Liver (tissue), 9 donors: ENCODE results near the gene POLR3G. TPM values are rescaled to one million over a fixed set of nuclear protein-coding genes. Genes with fewer than 3 reads are reported as not detected.

Experiments used
- DNase-seq: peaks from one replicate; pipeline ENCODE4 v3.0.0-alpha.2; 2017; ENCODE audit warnings: low spot score
- H3K27ac ChIP-seq, 2 donors: one replicate each; pipeline ENCODE4 v1.7.0; 2013; ENCODE audit warnings: inconsistent platforms in 2 of 2, low read length in 2 of 2, control low read depth in 1 of 2, low read depth in 1 of 2, mild to moderate bottlenecking in 1 of 2
- H3K27me3 ChIP-seq, 4 donors: one replicate each; pipeline versions ENCODE4 v1.6.1 to v1.7.0; 2013; ENCODE audit warnings: low read length in 3 of 4, inconsistent platforms in 1 of 4, mild to moderate bottlenecking in 1 of 4, moderate library complexity in 1 of 4; ENCODE audit not compliant: control insufficient read depth in 4 of 4, insufficient read depth in 4 of 4
- H3K36me3 ChIP-seq, 4 donors: one replicate each; pipeline versions ENCODE4 v1.6.1 to v1.7.0; 2013; ENCODE audit warnings: low read length in 3 of 4, mild to moderate bottlenecking in 3 of 4, low read depth in 1 of 4, moderate library complexity in 1 of 4; ENCODE audit not compliant: control insufficient read depth in 4 of 4, insufficient read depth in 3 of 4
- H3K4me1 ChIP-seq, 4 donors: one replicate each; pipeline versions ENCODE4 v1.6.1 to v1.7.0; 2013; ENCODE audit warnings: low read length in 3 of 4, mild to moderate bottlenecking in 3 of 4, moderate library complexity in 1 of 4; ENCODE audit not compliant: control insufficient read depth in 4 of 4, insufficient read depth in 4 of 4
- H3K4me3 ChIP-seq, 3 donors: one replicate each; pipeline versions ENCODE4 v1.6.1 to v1.7.0; 2013; ENCODE audit warnings: low read length in 3 of 3, control low read depth in 1 of 3, low read depth in 1 of 3, mild to moderate bottlenecking in 1 of 3
- H3K9ac ChIP-seq, 2 donors: one replicate each; pipeline ENCODE4 v1.7.0; 2013; ENCODE audit warnings: low read length in 2 of 2, mild to moderate bottlenecking in 2 of 2, moderate library complexity in 2 of 2, control low read depth in 1 of 2, low read depth in 1 of 2
- H3K9me3 ChIP-seq, 4 donors: one replicate each; pipeline versions ENCODE4 v1.6.1 to v1.7.0; 2013; ENCODE audit warnings: low read length in 3 of 4; ENCODE audit not compliant: control insufficient read depth in 4 of 4
- EGR1 ChIP-seq, 2 donors: IDR thresholded peaks; 2 replicates each; pipeline ENCODE4 v1.6.1; 2016 to 2018; ENCODE audit warnings: antibody characterized with exemption in 2 of 2, low read depth in 2 of 2
- FOXA2 ChIP-seq: IDR thresholded peaks from 2 replicates; pipeline ENCODE4 v1.6.1; 2016; ENCODE audit warnings: antibody characterized with exemption
- GABPA ChIP-seq, 2 donors: IDR thresholded peaks in 1 of 2; conservative IDR thresholded peaks in 1 of 2; 2 replicates each; pipeline ENCODE4 v1.6.1; 2016; ENCODE audit warnings: antibody characterized with exemption in 2 of 2, mild to moderate bottlenecking in 1 of 2, moderate library complexity in 1 of 2
- HNF4A ChIP-seq, 2 donors: conservative IDR thresholded peaks; 2 replicates each; pipeline ENCODE4 v1.6.1; 2016; ENCODE audit warnings: antibody characterized with exemption in 2 of 2, mild to moderate bottlenecking in 2 of 2
- HNF4G ChIP-seq: IDR thresholded peaks from 2 replicates; pipeline ENCODE4 v1.6.1; 2016; ENCODE audit warnings: antibody characterized with exemption
- JUND ChIP-seq, 2 donors: IDR thresholded peaks; 2 replicates each; pipeline ENCODE4 v1.6.1; 2016; ENCODE audit warnings: antibody characterized with exemption in 2 of 2
- NR2F2 ChIP-seq: IDR thresholded peaks from 2 replicates; pipeline ENCODE4 v1.6.1; 2016; ENCODE audit warnings: antibody characterized with exemption
- RAD21 ChIP-seq, 2 donors: IDR thresholded peaks; 2 replicates each; pipeline ENCODE4 v1.6.1; 2016; ENCODE audit warnings: antibody characterized with exemption in 2 of 2, mild to moderate bottlenecking in 2 of 2
- RXRA ChIP-seq, 2 donors: IDR thresholded peaks; 2 replicates each; pipeline ENCODE4 v1.6.1; 2017 to 2018; ENCODE audit warnings: antibody characterized with exemption in 2 of 2, mild to moderate bottlenecking in 1 of 2
- SP1 ChIP-seq: IDR thresholded peaks from 2 replicates; pipeline ENCODE4 v1.6.1; 2018; ENCODE audit warnings: antibody characterized with exemption, mild to moderate bottlenecking
- TAF1 ChIP-seq: conservative IDR thresholded peaks from 2 replicates; pipeline ENCODE4 v1.6.1; 2016; ENCODE audit warnings: antibody characterized with exemption, mild to moderate bottlenecking
- YY1 ChIP-seq: IDR thresholded peaks from 2 replicates; pipeline ENCODE4 v1.6.1; 2016; ENCODE audit warnings: antibody characterized with exemption, mild to moderate bottlenecking
- WGBS: extraction: QIAGEN DNeasy Blood & Tissue Kit; methylation state at CpG from one replicate; pipeline ENCODE4 v1.1.7; 2013; 5-methylcytosine and 5-hydroxymethylcytosine counted together
- polyA plus RNA-seq, 2 donors: library from polyadenylated mRNA; stranded (reverse) in 1 of 2; unstranded in 1 of 2; fragments of 200-250 nt in 1 of 2; fragments of >200 nt in 1 of 2; fragmentation: Nextera tagmentation in 1 of 2; extraction: Ambion mirVana in 1 of 2; gene quantifications; one replicate each; pipeline versions ENCODE4 v1.2.1 to v1.2.3, GENCODE V29; 2013 to 2015
- total RNA-seq, 2 donors: library from RNA; depleted of rRNA; stranded (reverse); fragments of >200 nt; gene quantifications; one replicate each; pipeline ENCODE4 v1.2.3, GENCODE V29; 2014
- TF ChIP-seq, protein P1 (sequence below): IDR thresholded peaks from 2 replicates; pipeline ENCODE4 v1.6.1; 2016; ENCODE audit warnings: antibody characterized with exemption
- TF ChIP-seq, protein P2 (sequence below): IDR thresholded peaks from 2 replicates; pipeline ENCODE4 v1.6.1; 2016; ENCODE audit warnings: antibody characterized with exemption
- TF ChIP-seq, protein P3 (sequence below): IDR thresholded peaks from 2 replicates; pipeline ENCODE4 v1.6.1; 2016; ENCODE audit warnings: antibody characterized with exemption
- TF ChIP-seq, protein P4 (sequence below): fragments of 150-350 bp; IDR thresholded peaks from 2 replicates; pipeline ENCODE4 v1.5.1; 2017; ENCODE audit warnings: improper control_type of control experiment, low read depth, low read length; ENCODE audit not compliant: missing input control
- TF ChIP-seq, protein P5 (sequence below): IDR thresholded peaks from 2 replicates; pipeline ENCODE4 v1.6.1; 2016; ENCODE audit warnings: antibody characterized with exemption, mild to moderate bottlenecking
- donor health status: healthy.
- donor health status: healthy.
- donor health status: healthy.
- donor health status: healthy.
- donor health status: healthy.

Gene POLR3G
- total and polyA plus RNA-seq, 4 donors, result 0.75 to 2.8 (median 1.2) TPM

GRCh38 chr5:90483206-90483605, 8.5 kb downstream of the POLR3G start:
- no peak overlapping the region for H3K9ac ChIP-seq
- no peak overlapping the region for H3K27ac ChIP-seq
- 95% methylated on average over 8 of the region's 8 CpGs for WGBS
- H3K36me3 ChIP-seq, result no peaks in the 10 kb centered on the region
- TF ChIP-seq JUND (IDR thresholded peaks at IDR 0.05) (no peak), TAF1 (no peak), FOXA2 (no peak), HNF4G (no peak), HNF4A (conservative IDR thresholded peaks at IDR 0.05) (no peak), EGR1 (IDR thresholded peaks at IDR 0.05; ENCODE audit: low read depth in 2 of 2) (no peak), YY1 (no peak), RAD21 (IDR thresholded peaks at IDR 0.05) (no peak), RXRA (IDR thresholded peaks at IDR 0.05) (no peak), GABPA (IDR thresholded peaks at IDR 0.05 in 1 of 2, conservative IDR thresholded peaks at IDR 0.05 in 1 of 2) (no peak), NR2F2 (no peak), SP1 (no peak)
- TF ChIP-seq, protein P1, sequence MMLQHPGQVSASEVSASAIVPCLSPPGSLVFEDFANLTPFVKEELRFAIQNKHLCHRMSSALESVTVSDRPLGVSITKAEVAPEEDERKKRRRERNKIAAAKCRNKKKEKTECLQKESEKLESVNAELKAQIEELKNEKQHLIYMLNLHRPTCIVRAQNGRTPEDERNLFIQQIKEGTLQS, result no peak
- TF ChIP-seq, protein P2, sequence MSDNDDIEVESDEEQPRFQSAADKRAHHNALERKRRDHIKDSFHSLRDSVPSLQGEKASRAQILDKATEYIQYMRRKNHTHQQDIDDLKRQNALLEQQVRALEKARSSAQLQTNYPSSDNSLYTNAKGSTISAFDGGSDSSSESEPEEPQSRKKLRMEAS, result no peak
- TF ChIP-seq, protein P3, sequence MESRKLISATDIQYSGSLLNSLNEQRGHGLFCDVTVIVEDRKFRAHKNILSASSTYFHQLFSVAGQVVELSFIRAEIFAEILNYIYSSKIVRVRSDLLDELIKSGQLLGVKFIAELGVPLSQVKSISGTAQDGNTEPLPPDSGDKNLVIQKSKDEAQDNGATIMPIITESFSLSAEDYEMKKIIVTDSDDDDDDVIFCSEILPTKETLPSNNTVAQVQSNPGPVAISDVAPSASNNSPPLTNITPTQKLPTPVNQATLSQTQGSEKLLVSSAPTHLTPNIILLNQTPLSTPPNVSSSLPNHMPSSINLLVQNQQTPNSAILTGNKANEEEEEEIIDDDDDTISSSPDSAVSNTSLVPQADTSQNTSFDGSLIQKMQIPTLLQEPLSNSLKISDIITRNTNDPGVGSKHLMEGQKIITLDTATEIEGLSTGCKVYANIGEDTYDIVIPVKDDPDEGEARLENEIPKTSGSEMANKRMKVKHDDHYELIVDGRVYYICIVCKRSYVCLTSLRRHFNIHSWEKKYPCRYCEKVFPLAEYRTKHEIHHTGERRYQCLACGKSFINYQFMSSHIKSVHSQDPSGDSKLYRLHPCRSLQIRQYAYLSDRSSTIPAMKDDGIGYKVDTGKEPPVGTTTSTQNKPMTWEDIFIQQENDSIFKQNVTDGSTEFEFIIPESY, result no peak
- TF ChIP-seq, protein P4, sequence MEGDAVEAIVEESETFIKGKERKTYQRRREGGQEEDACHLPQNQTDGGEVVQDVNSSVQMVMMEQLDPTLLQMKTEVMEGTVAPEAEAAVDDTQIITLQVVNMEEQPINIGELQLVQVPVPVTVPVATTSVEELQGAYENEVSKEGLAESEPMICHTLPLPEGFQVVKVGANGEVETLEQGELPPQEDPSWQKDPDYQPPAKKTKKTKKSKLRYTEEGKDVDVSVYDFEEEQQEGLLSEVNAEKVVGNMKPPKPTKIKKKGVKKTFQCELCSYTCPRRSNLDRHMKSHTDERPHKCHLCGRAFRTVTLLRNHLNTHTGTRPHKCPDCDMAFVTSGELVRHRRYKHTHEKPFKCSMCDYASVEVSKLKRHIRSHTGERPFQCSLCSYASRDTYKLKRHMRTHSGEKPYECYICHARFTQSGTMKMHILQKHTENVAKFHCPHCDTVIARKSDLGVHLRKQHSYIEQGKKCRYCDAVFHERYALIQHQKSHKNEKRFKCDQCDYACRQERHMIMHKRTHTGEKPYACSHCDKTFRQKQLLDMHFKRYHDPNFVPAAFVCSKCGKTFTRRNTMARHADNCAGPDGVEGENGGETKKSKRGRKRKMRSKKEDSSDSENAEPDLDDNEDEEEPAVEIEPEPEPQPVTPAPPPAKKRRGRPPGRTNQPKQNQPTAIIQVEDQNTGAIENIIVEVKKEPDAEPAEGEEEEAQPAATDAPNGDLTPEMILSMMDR, result no peak
- TF ChIP-seq, protein P5, sequence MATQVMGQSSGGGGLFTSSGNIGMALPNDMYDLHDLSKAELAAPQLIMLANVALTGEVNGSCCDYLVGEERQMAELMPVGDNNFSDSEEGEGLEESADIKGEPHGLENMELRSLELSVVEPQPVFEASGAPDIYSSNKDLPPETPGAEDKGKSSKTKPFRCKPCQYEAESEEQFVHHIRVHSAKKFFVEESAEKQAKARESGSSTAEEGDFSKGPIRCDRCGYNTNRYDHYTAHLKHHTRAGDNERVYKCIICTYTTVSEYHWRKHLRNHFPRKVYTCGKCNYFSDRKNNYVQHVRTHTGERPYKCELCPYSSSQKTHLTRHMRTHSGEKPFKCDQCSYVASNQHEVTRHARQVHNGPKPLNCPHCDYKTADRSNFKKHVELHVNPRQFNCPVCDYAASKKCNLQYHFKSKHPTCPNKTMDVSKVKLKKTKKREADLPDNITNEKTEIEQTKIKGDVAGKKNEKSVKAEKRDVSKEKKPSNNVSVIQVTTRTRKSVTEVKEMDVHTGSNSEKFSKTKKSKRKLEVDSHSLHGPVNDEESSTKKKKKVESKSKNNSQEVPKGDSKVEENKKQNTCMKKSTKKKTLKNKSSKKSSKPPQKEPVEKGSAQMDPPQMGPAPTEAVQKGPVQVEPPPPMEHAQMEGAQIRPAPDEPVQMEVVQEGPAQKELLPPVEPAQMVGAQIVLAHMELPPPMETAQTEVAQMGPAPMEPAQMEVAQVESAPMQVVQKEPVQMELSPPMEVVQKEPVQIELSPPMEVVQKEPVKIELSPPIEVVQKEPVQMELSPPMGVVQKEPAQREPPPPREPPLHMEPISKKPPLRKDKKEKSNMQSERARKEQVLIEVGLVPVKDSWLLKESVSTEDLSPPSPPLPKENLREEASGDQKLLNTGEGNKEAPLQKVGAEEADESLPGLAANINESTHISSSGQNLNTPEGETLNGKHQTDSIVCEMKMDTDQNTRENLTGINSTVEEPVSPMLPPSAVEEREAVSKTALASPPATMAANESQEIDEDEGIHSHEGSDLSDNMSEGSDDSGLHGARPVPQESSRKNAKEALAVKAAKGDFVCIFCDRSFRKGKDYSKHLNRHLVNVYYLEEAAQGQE, result no peak
- no peaks in the 10 kb centered on the region for H3K27me3 ChIP-seq
- no peaks in the 10 kb centered on the region for H3K4me1 ChIP-seq
- DNase-seq, result no peak
- H3K4me3 ChIP-seq, result no peak overlapping the region
- H3K9me3 ChIP-seq, result no peaks in the 10 kb centered on the region

- H3K36me3 ChIP-seq, result no peaks in the 10 kb centered on the region
- WGBS, result 79% methylated on average over 3 of the region's 3 CpGs
- no peak overlapping the region for H3K9ac ChIP-seq
- H3K4me1 ChIP-seq, result no peaks in the 10 kb centered on the region
- H3K27ac ChIP-seq, result no peak overlapping the region
- H3K4me3 ChIP-seq, result no peak overlapping the region
- TF ChIP-seq FOXA2 (no peak), RAD21 (IDR thresholded peaks at IDR 0.05) (no peak)
- TF ChIP-seq, protein P3, result no peak
- TF ChIP-seq, protein P2, result no peak
- no peaks in the 10 kb centered on the region for H3K27me3 ChIP-seq
- no peak for DNase-seq
- H3K9me3 ChIP-seq, result no peaks in the 10 kb centered on the region
Observed at GRCh38 chr5:90484540-90484939, 9.9 kb downstream of the POLR3G start.
